PC-3 (cell line): ENCODE data around the gene OR5H1. TPM values are rescaled to one million over a fixed set of nuclear protein-coding genes. Genes with fewer than 3 reads are reported as not detected.

Experiments used
- ATAC-seq: fragments of 200-7000 bp; cut with Tn5 transposase; 2 replicates; pipeline ENCODE4 v1.9.1; 2020; ENCODE audit warnings: mild to moderate bottlenecking, moderate library complexity
- BruUV-seq: library from RNA; stranded (reverse); fragments of 400-500 nt; replicated peaks from 2 replicates; lab custom pipeline; 2021; lab: Mats Ljungman, UMichigan
- CTCF ChIA-PET: fragments of 300-600 bp; sonication (Branson Sonifier 250); formaldehyde crosslinking; loops from one replicate; lab custom pipeline; 2022; ENCODE audit warnings: antibody characterized with exemption; lab: Charles Lee
- POLR2A ChIA-PET: fragments of 300-600 bp; sonication (Branson Sonifier 250); formaldehyde crosslinking; loops from one replicate; lab custom pipeline; 2022; ENCODE audit warnings: antibody characterized with exemption; ENCODE audit not compliant: unreplicated experiment; lab: Charles Lee
- DNase-seq: peaks from one replicate; pipeline ENCODE4 v3.0.0-alpha.2; 2015
- H2AFZ ChIP-seq: fragments of 300-600 bp; sonication (generic); 2 replicates; pipeline ENCODE4 v1.6.0; 2016; ENCODE audit warnings: antibody characterized with exemption, low read length
- H3F3A ChIP-seq: fragments of 300-600 bp; sonication (generic); one replicate; pipeline ENCODE4 v1.6.0; 2017; ENCODE audit warnings: antibody characterized with exemption, low read length, control low read depth, mild to moderate bottlenecking; ENCODE audit not compliant: unreplicated experiment
- H3K27ac ChIP-seq: fragments of 300-600 bp; sonication (generic); 2 replicates; pipeline ENCODE4 v1.5.1; 2016; ENCODE audit warnings: mild to moderate bottlenecking, low read length
- H3K27me3 ChIP-seq: fragments of 300-600 bp; sonication (generic); 2 replicates; pipeline ENCODE4 v1.6.1; 2016; ENCODE audit warnings: low read length, mixed read lengths
- H3K36me3 ChIP-seq: fragments of 300-600 bp; sonication (generic); 2 replicates; pipeline ENCODE4 v1.6.1; 2016; ENCODE audit warnings: low read depth, mixed run types, low read length, mixed read lengths
- H3K4me1 ChIP-seq: fragments of 300-600 bp; sonication (generic); 2 replicates; pipeline ENCODE4 v1.5.1; 2016; ENCODE audit warnings: low read length; ENCODE audit not compliant: insufficient read depth
- H3K4me2 ChIP-seq: fragments of 300-600 bp; sonication (generic); 2 replicates; pipeline ENCODE4 v1.6.0; 2016; ENCODE audit warnings: low read length
- H3K4me3 ChIP-seq: fragments of 300-600 bp; sonication (generic); 2 replicates; pipeline ENCODE4 v1.5.1; 2016; ENCODE audit warnings: mild to moderate bottlenecking, low read length, mixed read lengths
- H3K79me2 ChIP-seq: fragments of 300-600 bp; sonication (generic); 2 replicates; pipeline ENCODE4 v1.6.1; 2017; ENCODE audit warnings: low read length, mixed read lengths
- H3K9ac ChIP-seq: fragments of 300-600 bp; sonication (generic); 2 replicates; pipeline ENCODE4 v1.6.0; 2016; ENCODE audit warnings: mild to moderate bottlenecking, low read length
- H3K9me2 ChIP-seq: fragments of 300-600 bp; sonication (generic); replicated peaks from 2 replicates; pipeline ENCODE4 v1.6.1; 2016; ENCODE audit warnings: mixed run types, low read length, mixed read lengths
- H3K9me3 ChIP-seq: fragments of 300-600 bp; sonication (generic); 2 replicates; pipeline ENCODE4 v1.6.1; 2016; ENCODE audit warnings: low read length, mixed read lengths
- H4K20me1 ChIP-seq: fragments of 300-600 bp; sonication (generic); 2 replicates; pipeline ENCODE4 v1.6.1; 2016; ENCODE audit warnings: low read length, mixed read lengths
- CTCF ChIP-seq: fragments of 300-600 bp; sonication (generic); conservative IDR thresholded peaks from 2 replicates; pipeline ENCODE4 v1.5.1; 2017; ENCODE audit warnings: antibody characterized with exemption, low read depth, mild to moderate bottlenecking, low read length
- EZH2 ChIP-seq: fragments of 300-600 bp; sonication (generic); IDR thresholded peaks from one replicate; pipeline ENCODE4 v1.6.1; 2017; ENCODE audit warnings: antibody characterized with exemption, mild to moderate bottlenecking, low read length; ENCODE audit not compliant: unreplicated experiment
- EZH2phosphoT487 ChIP-seq: fragments of 300-600 bp; sonication (generic); IDR thresholded peaks from 2 replicates; pipeline ENCODE4 v1.6.1; 2018; ENCODE audit warnings: mild to moderate bottlenecking, antibody characterized with exemption, low read length, borderline replicate concordance
- intact Hi-C: fragments of 100-400 bp; cut with micrococcal nuclease; formaldehyde crosslinking; loops from 2 replicates; pipeline ENCODE4 v1.9.0; 2023
- total RNA-seq: library from RNA; depleted of rRNA; stranded (reverse); fragments of >200 nt; gene quantifications from 2 replicates; pipeline ENCODE4 v1.2.3, GENCODE V29; 2014

The OR5H1 gene
- total RNA-seq, 1 experiment from 2014 or later: not detected

- Histone ChIP-seq H3K27me3 (peaks cover 13% of the 10 kb centered on the region; the same call in 1 of the 2 replicates), H3K9me3 (no peaks in the 10 kb centered on the region), H4K20me1 (no peaks in the 10 kb centered on the region), H3K9me2 (no peaks in the 10 kb centered on the region), H3K79me2 (no peaks in the 10 kb centered on the region), H3K4me3 (no peak overlapping the region), H3K9ac (no peak overlapping the region), H3K27ac (no peak overlapping the region), H2AFZ (peak overlapping the region; percentile 49; the same call in 1 of the 2 replicates), H3F3A (no peaks in the 10 kb centered on the region), H3K4me2 (no peak overlapping the region), H3K4me1 (no peaks in the 10 kb centered on the region), H3K36me3 (no peaks in the 10 kb centered on the region)
- peak; percentile 4 for DNase-seq
- intact Hi-C loops: no loop called here
- no peak for ATAC-seq
- ChIA-PET POLR2A (no interaction called here), CTCF (no interaction called here)
- no TSS peak for BruUV-seq
- TF ChIP-seq EZH2 (no peak), CTCF (no peak), EZH2phosphoT487 (no peak)
Observed at GRCh38 chr3:98172621-98173020, 42.1 kb downstream of the OR5H1 start.

- TF ChIP-seq EZH2: no peak
- no peak for TF ChIP-seq EZH2phosphoT487
- TF ChIP-seq CTCF: no peak
- no peaks in the 10 kb centered on the region for H3K9me3 ChIP-seq
- no peak for DNase-seq
- ATAC-seq: no peak
- H3K4me2 ChIP-seq: no peak overlapping the region
- H4K20me1 ChIP-seq: no peaks in the 10 kb centered on the region
- no TSS peak for BruUV-seq
- H3K36me3 ChIP-seq: no peaks in the 10 kb centered on the region
- H3K27me3 ChIP-seq: no peaks in the 10 kb centered on the region
- CTCF ChIA-PET: no interaction called here
- H3F3A ChIP-seq: no peaks in the 10 kb centered on the region
- POLR2A ChIA-PET: no interaction called here
- H3K79me2 ChIP-seq: no peaks in the 10 kb centered on the region
- no peak overlapping the region for H3K9ac ChIP-seq
- intact Hi-C loops: no loop called here
- H3K9me2 ChIP-seq: 0 out of 2 replicates have a peak, but pooled peaks cover 3% of the 10 kb centered on the region
- no peak overlapping the region for H3K27ac ChIP-seq
- H3K4me1 ChIP-seq: no peaks in the 10 kb centered on the region
- no peak overlapping the region for H2AFZ ChIP-seq
- no peak overlapping the region for H3K4me3 ChIP-seq
Observed at GRCh38 chr3:98180319-98180890, 49.9 kb downstream of the OR5H1 start.

- Histone ChIP-seq H3K9me2 (0 out of 2 replicates have a peak, but pooled peaks cover 3% of the 10 kb centered on the region), H2AFZ (no peak overlapping the region), H3K4me2 (no peak overlapping the region), H3K79me2 (no peaks in the 10 kb centered on the region), H3K27ac (no peak overlapping the region), H4K20me1 (no peaks in the 10 kb centered on the region), H3K9ac (no peak overlapping the region), H3K27me3 (no peaks in the 10 kb centered on the region), H3K4me3 (no peak overlapping the region), H3K9me3 (no peaks in the 10 kb centered on the region), H3K36me3 (no peaks in the 10 kb centered on the region), H3F3A (no peaks in the 10 kb centered on the region), H3K4me1 (no peaks in the 10 kb centered on the region)
- no peak for TF ChIP-seq EZH2phosphoT487
- no peak for TF ChIP-seq CTCF
- CTCF ChIA-PET: no interaction called here
- no peak for DNase-seq
- intact Hi-C loops: loop anchor here (2.0 kb wide), 1 partner anchor 41 kb away; no protein-coding TSS in a partner anchor
- no TSS peak for BruUV-seq
- POLR2A ChIA-PET: no interaction called here
- ATAC-seq: no peak
Observed at GRCh38 chr3:98182196-98182595, 51.7 kb downstream of the OR5H1 start.
